Retina (tissue), 1 donor: ENCODE measurements around the gene BTBD2.
A peak's percentile ranks its signal among the peaks of the same experiment; 100 is the strongest.
"Not testable (repeated sequence)": the region's sequence is repeated elsewhere in the genome, so short reads cannot be mapped to it uniquely, and the experiment has no call there.

Experiments used
- DNase-seq: peaks from one replicate; pipeline ENCODE4 v3.0.0-alpha.2; 2016

BTBD2 gene

GRCh38 chr19:2039089-2039958, 23.8 kb upstream of the BTBD2 start:
- no peak for DNase-seq

DNA sequence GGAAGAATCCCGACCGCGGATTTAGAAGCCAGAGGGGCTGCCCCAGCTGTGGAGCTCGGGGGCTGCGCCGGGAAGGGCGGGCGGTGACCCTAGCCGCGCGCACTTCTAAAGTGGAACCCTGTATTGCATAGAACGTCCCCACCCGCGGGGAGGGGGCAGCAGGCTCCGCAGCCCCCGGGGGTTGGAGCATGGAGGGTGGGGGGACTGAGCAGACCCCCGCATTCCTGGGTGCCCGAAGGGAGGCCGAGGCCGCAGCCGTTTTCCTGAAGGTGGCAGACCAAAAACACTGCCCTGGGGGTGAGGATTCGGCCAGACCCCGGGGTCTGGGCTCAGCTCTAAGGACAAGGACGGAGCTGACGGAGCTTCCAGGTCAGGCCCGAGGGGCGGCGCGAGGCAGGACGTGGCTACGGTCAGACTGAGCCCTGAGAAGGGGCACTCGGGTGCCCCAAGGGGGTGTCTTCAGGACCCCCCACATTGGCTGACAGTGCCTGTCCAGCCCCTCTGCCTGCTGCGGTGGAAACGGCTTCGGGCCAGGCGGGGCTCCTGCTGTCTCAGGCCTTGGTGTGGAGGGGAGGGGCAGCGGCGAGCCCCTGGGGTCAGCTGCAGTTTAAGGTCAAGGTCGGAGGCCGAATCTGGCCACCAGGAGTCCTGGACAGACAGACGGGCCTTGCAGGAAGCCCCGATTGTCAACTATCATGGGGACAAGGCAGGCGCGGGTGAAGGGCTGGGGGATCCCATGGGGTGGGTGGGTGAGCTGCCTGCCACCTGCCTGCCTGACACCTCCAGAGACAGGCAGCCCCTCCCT, 23.0 kb upstream of the BTBD2 start:
- DNase-seq = no peak

GRCh38 chr19:2037651-2038255, 22.2 kb upstream of the BTBD2 start:
- no peak for DNase-seq

DNA sequence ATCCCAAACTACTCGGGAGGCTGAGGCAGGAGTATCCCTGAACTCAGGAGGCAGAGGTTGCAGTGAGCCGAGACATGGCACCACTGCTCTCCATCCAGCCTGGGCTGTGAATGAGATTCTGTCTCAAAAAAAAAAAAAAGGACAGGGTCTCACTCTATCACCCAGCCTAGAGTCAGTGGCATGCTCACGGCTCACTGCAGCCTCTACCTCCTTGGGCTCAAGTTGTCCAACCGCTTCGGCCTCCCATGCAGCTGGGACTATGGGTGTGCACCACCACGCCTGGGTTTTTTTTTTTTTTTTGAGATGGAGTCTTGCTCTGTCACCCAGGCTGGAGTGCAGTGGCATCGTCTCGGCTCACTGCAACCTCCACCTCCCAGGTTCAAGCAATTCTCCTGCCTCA, 20.9 kb upstream of the BTBD2 start:
- no peak for DNase-seq

DNA sequence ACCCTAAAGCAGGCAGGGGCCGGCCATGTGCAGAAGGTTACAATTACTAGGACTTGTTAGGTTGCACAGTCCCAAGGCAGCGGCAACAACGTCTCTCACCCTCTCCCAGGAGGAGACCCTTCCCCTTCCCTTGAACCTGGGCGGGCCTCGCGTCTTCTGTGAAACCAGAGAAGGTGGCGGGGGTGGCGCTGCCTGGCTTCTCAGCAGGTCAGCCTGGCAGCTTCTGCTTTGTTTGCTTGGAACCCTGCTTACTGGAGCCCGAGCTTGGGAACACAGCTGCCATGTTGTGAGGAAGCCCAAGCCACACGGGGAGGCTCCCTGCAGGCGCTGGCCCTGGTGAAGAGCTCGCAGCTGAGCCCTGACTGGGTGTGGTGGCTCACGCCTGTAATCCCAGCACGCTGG, 20.1 kb upstream of the BTBD2 start:
- DNase-seq = no peak

DNA sequence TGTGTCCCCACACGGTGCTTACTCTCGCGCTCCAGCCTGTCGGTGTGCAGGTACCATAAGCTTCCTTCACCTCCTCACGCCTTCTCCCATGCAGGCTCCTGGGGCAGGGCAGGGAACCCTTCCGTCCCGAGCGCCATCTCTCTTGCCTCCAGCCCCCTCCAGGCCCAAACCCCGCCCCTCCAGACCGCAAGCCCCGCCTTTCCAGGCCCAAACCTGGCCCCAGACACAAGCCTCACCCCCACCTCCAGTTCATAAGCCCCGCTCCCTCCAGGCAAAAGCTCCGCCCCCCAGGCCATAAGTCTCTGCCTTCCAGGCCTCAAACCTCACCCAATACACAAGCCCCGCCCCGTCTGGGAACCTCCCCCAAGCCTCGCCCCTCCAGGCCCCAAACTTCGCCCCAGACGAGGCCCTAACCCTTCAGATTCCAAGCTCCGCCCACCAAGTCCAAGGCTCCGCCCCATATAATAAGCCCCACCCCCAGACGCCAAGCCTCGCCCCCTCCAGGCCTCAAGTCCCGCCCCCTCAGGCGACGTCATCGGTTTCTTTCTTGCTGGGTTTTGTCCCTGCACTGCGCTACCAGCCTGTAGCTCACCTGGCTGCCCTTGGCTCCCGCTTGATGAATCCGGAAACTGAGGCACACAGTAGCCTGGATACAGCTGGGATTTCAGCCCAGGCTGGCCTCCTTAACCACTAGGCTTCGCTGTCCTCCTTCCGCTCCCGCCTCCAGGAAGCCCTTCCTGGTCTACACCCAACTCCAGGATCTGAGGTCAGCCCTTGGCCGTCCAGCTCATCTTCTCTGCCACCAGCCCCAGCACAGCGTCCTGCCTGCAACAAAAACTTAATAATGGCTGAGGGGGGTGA, 19.4 kb upstream of the BTBD2 start:
- DNase-seq = no peak

DNA sequence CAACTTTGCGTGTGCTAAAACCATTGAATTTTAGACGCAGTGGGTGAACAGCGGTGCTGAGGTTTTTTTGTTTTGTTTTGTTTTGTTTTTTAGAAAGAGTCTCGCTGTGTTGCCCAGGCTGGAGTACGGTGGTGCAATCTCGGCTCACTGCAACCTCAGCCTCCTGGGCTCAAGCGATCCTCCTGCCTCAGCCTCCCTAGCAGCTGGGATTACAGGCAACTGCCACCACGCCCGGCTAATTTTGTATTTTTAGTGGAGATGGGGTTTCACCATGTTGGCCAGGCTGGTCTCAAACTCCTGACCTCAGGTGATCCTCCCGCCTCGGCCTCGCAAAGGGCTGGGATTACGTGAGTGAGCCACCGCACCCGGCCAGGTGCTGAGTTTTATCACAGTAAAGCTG, 18.7 kb upstream of the BTBD2 start:
- DNase-seq = not testable (repeated sequence)

DNA sequence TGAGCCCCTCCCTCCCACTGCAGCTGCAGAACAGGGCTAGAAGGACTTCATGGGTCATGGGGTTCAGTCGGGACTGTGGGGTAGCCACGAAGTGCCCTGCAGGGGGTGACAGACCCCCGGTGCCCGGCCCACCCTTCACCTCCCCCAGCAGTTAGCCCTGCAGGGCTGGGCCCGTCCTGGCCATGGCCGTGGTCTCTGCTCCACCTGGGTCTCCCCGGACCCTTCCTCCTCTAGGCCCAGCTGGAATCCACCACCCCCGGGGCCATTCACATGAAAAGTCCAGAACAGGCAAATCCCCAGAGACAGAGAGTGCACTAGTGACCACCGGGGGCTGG, 18.3 kb upstream of the BTBD2 start:
- DNase-seq = no peak

GRCh38 chr19:2033115-2033824, 17.8 kb upstream of the BTBD2 start:
- DNase-seq = no peak

GRCh38 chr19:2032296-2032941, 16.9 kb upstream of the BTBD2 start:
- no peak for DNase-seq

DNA sequence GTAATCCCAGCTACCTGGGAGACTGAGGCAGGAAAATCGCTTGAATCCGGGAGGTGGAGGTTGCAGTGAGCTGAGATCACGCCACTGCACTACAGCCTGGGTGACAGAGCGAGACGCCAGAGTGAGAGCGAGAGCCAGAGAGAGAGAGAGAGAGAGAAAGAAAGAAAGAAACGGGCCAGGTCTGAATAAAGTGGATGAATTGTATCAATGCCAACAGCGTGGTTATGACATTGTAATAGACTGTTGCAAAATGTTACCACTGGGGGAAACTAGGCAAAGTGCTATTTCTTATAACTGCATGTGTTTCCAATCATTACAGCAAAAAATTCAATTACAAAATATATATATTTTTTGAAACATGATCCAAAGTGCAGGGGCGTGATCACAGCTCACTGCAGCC, 11.8 kb upstream of the BTBD2 start:
- no peak for DNase-seq

DNA sequence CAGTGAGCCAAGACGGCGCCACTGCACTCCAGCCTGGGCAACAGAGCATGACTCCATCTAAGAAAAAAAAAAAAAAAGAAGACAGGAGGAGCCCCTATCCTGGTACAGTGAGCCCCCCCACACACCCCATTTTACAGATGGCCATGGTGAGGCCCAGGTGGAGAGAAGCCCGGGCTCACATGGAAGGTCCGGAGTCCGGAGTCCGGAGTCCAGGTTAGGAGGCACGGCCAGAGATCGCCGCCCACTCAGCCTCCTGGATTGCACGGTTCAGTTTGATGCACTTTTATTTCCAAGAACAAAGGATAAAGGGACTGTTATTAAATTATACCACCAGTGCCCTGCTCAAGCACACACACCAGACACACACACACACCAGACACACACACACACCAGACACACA, 11.3 kb upstream of the BTBD2 start:
- no peak for DNase-seq

GRCh38 chr19:2022289-2022688, 6.8 kb upstream of the BTBD2 start:
- no peak for DNase-seq

GRCh38 chr19:2021453-2022140, 6.1 kb upstream of the BTBD2 start:
- DNase-seq = no peak

DNA sequence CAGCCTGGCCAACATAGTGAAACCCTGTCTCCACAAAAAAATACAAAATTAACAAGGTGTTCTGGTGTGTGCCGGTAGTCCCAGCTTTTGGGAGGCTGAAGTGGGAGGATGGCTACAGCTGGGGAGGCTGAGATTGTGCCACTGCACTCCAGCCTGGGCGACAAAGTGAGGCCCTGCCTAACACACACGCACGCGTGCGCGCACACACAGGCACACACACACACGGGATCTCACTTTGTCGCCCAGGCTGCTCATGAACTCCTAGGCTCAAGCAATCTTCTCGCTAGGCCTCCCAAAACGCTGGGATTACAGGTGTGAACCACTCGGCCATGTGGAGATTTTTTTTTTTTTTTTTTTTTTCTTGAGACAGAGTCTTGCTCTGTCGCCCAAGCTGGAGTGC, 3.2 kb upstream of the BTBD2 start:
- no peak for DNase-seq

GRCh38 chr19:2016041-2016807, 710 bp upstream of the BTBD2 start:
- peak; percentile 59 for DNase-seq

GRCh38 chr19:2014731-2015607, 545 bp downstream of the BTBD2 start:
- no peak for DNase-seq

- DNase-seq = no peak
Measured at GRCh38 chr19:2014131-2014571, 1.4 kb downstream of the BTBD2 start.

GRCh38 chr19:2013683-2013961, 1.9 kb downstream of the BTBD2 start:
- DNase-seq = no peak
